Fibroblast of mammary gland (primary cell): ENCODE data around the gene GPR150.
"Not testable (repeated sequence)": the region's sequence is repeated elsewhere in the genome, so short reads cannot be mapped to it uniquely, and the experiment has no call there.

Source experiments
- DNase-seq: peaks from one replicate; pipeline ENCODE4 v3.0.0-alpha.2; 2010; ENCODE audit warnings: low read depth
- H3K4me3 ChIP-seq: 2 replicates; pipeline ENCODE4 v1.5.1; 2011; ENCODE audit warnings: low read depth, mild to moderate bottlenecking, low read length, moderate library complexity; ENCODE audit not compliant: control insufficient read depth
- TF ChIP-seq, protein P1 (sequence below): conservative IDR thresholded peaks from 2 replicates; pipeline ENCODE4 v1.5.1; 2011; ENCODE audit warnings: low read depth, low read length, inconsistent platforms; ENCODE audit not compliant: control insufficient read depth, insufficient read depth

GPR150 gene

GRCh38 chr5:95638632-95639031 lies 18.7 kb downstream of the GPR150 start:
- DNase-seq: no peak
- TF ChIP-seq, protein P1, sequence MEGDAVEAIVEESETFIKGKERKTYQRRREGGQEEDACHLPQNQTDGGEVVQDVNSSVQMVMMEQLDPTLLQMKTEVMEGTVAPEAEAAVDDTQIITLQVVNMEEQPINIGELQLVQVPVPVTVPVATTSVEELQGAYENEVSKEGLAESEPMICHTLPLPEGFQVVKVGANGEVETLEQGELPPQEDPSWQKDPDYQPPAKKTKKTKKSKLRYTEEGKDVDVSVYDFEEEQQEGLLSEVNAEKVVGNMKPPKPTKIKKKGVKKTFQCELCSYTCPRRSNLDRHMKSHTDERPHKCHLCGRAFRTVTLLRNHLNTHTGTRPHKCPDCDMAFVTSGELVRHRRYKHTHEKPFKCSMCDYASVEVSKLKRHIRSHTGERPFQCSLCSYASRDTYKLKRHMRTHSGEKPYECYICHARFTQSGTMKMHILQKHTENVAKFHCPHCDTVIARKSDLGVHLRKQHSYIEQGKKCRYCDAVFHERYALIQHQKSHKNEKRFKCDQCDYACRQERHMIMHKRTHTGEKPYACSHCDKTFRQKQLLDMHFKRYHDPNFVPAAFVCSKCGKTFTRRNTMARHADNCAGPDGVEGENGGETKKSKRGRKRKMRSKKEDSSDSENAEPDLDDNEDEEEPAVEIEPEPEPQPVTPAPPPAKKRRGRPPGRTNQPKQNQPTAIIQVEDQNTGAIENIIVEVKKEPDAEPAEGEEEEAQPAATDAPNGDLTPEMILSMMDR: no peak
- H3K4me3 ChIP-seq: no peak overlapping the region

DNA sequence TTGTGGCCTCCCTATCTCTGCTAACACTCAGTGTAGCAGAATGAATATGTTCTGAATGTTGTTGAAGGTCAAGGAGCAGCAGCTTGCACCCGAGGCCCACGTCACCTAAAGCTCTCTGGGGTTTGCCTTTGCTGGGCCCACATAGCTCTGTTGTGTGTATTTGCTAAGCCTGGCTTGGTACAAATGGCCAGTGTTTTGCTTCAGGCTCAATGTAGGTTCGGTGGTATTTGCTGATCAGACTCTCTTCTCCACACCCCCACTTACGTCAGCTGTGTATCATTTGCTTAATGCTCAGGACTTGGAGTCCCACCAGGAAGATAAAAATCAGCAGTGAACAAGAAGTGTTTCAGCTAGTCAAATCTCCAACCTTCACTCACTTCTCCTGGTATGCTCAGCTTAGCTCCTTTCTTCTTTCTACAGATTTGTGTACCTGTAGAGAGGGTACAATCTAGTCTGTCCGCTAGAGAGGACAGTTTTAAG lies 21.9 kb downstream of the GPR150 start:
- no peak overlapping the region for H3K4me3 ChIP-seq
- peak; percentile 85 for DNase-seq
- TF ChIP-seq, protein P1: no peak

- H3K4me3 ChIP-seq: no peak overlapping the region
- TF ChIP-seq, protein P1: no peak
- no peak for DNase-seq
Observed at GRCh38 chr5:95643152-95643551, 23.3 kb downstream of the GPR150 start.

DNA sequence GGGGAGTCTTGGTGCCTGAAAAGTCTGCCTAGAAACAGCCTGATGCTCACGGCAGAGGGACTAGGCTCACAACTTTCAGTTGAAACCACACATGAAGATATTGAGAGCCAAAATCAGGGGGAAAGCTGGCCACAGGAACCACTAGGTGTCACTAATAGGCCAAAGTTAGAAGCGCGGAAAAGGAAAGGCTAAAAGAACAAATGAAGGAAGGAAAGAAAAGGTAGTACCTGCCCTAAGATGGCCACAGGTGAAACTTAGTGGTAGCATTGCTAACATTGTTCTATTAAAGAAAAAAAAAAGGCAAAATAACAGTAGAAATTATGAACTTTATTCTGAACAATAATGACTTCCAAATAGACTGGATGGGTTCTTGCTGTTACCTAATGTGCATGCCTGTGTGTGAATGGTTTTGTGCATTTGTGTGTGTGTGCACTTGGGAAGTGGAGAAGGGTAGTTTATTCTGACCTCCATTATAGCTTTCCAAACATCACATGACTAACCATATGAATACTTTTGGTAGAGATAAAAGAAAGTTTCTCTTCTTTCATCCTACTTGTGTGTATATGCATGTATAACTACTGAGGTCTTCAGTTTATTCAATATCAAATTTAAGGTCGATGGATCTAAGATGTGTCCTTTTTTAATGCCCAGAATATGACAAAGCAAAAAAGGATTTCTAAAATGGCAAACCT lies 24.6 kb downstream of the GPR150 start:
- DNase-seq: peak; percentile 67
- TF ChIP-seq, protein P1: peak; percentile 81
- H3K4me3 ChIP-seq: no peak overlapping the region

DNA sequence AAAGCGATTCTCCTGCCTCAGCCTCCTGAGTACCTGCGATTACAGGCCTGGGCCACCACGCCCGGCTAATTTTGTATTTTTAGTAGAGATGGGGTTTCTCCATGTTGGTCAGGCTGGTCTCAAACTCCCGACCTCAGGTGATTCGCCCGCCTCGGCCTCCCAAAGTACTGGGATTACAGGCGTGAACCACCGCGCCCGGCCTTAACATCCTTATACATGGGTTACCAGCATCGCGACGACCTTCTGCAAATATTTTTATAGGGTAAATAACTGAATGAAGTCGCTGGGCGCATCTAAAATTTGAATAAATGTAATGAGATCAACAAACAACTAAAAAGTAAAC lies 26.3 kb downstream of the GPR150 start:
- not testable (repeated sequence) for H3K4me3 ChIP-seq, DNase-seq

DNA sequence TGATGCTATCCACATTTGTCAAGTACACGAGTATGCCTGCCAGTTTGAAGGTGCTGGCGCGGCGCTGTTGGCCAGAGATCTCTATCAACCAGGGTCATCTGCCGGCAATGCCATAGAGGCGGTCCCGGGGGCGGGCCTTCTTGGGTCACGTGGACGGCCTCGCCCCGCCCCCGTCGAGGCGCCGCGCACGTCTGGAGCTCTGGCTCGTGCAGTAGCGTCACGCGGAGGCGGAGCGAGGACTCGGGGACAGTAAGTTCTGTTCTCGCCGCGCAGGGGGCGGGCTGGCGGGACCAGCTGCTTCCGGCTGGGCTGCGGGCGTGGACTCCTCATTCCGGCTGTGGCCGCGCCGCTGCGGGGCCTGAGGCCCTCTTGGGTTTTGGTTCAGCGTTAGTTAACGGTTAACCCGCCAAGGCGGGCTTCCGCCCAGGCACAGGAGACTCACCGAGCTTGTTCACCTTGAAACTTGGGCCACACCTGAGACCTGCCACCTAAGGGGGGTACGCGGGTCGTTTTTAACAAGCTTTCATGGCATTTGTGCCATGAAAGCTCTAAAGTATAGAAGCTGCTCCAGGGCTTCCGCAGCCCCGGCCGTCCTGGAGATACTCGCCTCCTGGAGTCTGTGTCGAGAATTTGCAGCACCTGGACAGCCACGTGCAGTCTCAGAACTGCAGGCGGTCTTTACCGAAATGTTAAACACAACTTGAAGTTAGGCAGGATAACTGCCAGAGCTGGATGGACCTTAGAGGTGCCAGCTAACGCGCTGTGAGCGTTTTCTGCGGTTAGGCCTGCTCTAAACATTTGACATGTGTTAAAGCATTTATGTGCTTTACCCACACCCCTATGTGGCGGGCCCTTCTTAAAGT lies 26.9 kb downstream of the GPR150 start, which contains the start of gene RFESD:
RFESD (plus strand) TSS at position 209 of the 863 bp plus-strand sequence. CDS start 5,495 bp downstream, outside the sequence.
- peak within 1 kb of the TSS; percentile 58 for H3K4me3 ChIP-seq
- DNase-seq: peak; percentile 96
- TF ChIP-seq, protein P1: no peak
